GM12878 (cell line): ENCODE data around the gene EPHA10. TPM values are rescaled to one million over a fixed set of nuclear protein-coding genes. Genes with fewer than 3 reads are reported as not detected.

Experiments used
- ATAC-seq: fragments of 200-7000 bp; cut with Tn5 transposase; 3 replicates; pipeline ENCODE4 v1.9.1; 2020; ENCODE audit warnings: mild to moderate bottlenecking, moderate library complexity
- BruUV-seq: library from RNA; stranded (reverse); fragments of 400-500 nt; replicated peaks from 2 replicates; lab custom pipeline; 2021; lab: Mats Ljungman, UMichigan
- CTCF ChIA-PET: fragments of 300-600 bp; sonication (Branson Sonifier 250); formaldehyde crosslinking; extraction: SDS; loops from one replicate; lab custom pipeline; 2021; ENCODE audit warnings: inconsistent platforms; lab: Yijun Ruan, JAX
- POLR2A ChIA-PET: fragments of 350-600 bp; formaldehyde crosslinking; extraction: SDS; loops from one replicate; lab custom pipeline; 2021; ENCODE audit warnings: inconsistent platforms; lab: Charles Lee
- RAD21 ChIA-PET: fragments of 300-600 bp; sonication (Branson Sonifier 250); formaldehyde crosslinking; loops from one replicate; lab custom pipeline; 2023; ENCODE audit warnings: antibody characterized with exemption; ENCODE audit not compliant: unreplicated experiment; lab: Charles Lee
- SMC1A ChIA-PET: fragments of 300-600 bp; sonication (Branson Sonifier 250); formaldehyde crosslinking; loops from one replicate; lab custom pipeline; 2023; ENCODE audit not compliant: unreplicated experiment, uncharacterized antibody; lab: Charles Lee
- DNase-seq: peaks from one replicate; pipeline ENCODE4 v3.0.0-alpha.2; 2011; ENCODE audit warnings: low read depth, low spot score
- FAIRE-seq: peaks from 3 replicates; lab custom pipeline; 2011; peaks lifted over from hg19 to GRCh38; lab: Jason Lieb, UNC
- H2AFZ ChIP-seq: 2 replicates; pipeline ENCODE4 v1.6.0; 2011; ENCODE audit warnings: low read depth, low read length, control low read depth; ENCODE audit not compliant: control insufficient read depth
- H3K27ac ChIP-seq: 2 replicates; pipeline ENCODE4 v1.5.1; 2011; ENCODE audit warnings: control low read depth; ENCODE audit not compliant: control insufficient read depth, insufficient read depth
- H3K27me3 ChIP-seq, 2 experiments: replicated peaks in 1 of 2; 2 replicates each; pipeline versions ENCODE4 v1.6.0 to v1.6.1; 2011; ENCODE audit warnings: low read length in 1 of 2; ENCODE audit not compliant: control insufficient read depth in 2 of 2, insufficient read depth in 2 of 2
- H3K36me3 ChIP-seq, 2 experiments: 2 replicates each; pipeline ENCODE4 v1.5.1; 2011; ENCODE audit warnings: low read length in 1 of 2; ENCODE audit not compliant: control insufficient read depth in 2 of 2, insufficient read depth in 2 of 2
- H3K4me1 ChIP-seq: 2 replicates; pipeline ENCODE4 v1.6.1; 2011; ENCODE audit warnings: mild to moderate bottlenecking, low read length, moderate library complexity, mixed read lengths; ENCODE audit not compliant: control insufficient read depth, insufficient read depth
- H3K4me2 ChIP-seq: 2 replicates; pipeline ENCODE4 v1.6.0; 2011; ENCODE audit warnings: control low read depth; ENCODE audit not compliant: control insufficient read depth, insufficient read depth
- H3K4me3 ChIP-seq: fragments of 200-600 bp; sonication (generic); 2 replicates; pipeline ENCODE4 v1.5.1; 2016
- H3K79me2 ChIP-seq: 2 replicates; pipeline ENCODE4 v1.6.0; 2011; ENCODE audit warnings: low read length; ENCODE audit not compliant: control insufficient read depth, insufficient read depth
- H3K9ac ChIP-seq: 2 replicates; pipeline ENCODE4 v1.8.0; 2011; ENCODE audit warnings: low read length, control low read depth, mixed read lengths; ENCODE audit not compliant: control insufficient read depth, insufficient read depth
- H3K9me3 ChIP-seq: replicated peaks from 3 replicates; pipeline ENCODE4 v1.5.1; 2011; ENCODE audit warnings: mild to moderate bottlenecking, low read length; ENCODE audit not compliant: control insufficient read depth, insufficient read depth
- H4K20me1 ChIP-seq: 2 replicates; pipeline ENCODE4 v1.6.0; 2011; ENCODE audit not compliant: control insufficient read depth, insufficient read depth
- HDGF ChIP-seq: fragments of 450-650 bp; IDR thresholded peaks from 2 replicates; pipeline ENCODE4 v1.6.1; 2016; ENCODE audit warnings: antibody characterized with exemption
- PBX3 ChIP-seq: IDR thresholded peaks from 2 replicates; pipeline ENCODE4 v1.6.1; 2011; ENCODE audit warnings: mild to moderate bottlenecking, low read depth, low read length, moderate library complexity; ENCODE audit not compliant: insufficient replicate concordance
- POLR2AphosphoS2 ChIP-seq: IDR thresholded peaks from 2 replicates; pipeline ENCODE4 v1.6.1; 2011; ENCODE audit warnings: low read depth, mild to moderate bottlenecking, low read length, improper control_type of control experiment, moderate library complexity
- POU2F2 ChIP-seq: IDR thresholded peaks from 3 replicates; pipeline ENCODE4 v1.6.1; 2011; ENCODE audit warnings: low read depth, mild to moderate bottlenecking, low read length, borderline replicate concordance
- RFX5 ChIP-seq: IDR thresholded peaks from 2 replicates; pipeline ENCODE4 v1.6.1; 2011; ENCODE audit warnings: low read depth, low read length, improper control_type of control experiment
- SMAD5 ChIP-seq: IDR thresholded peaks from 2 replicates; pipeline ENCODE4 v1.6.1; 2016; ENCODE audit warnings: antibody characterized with exemption, low read depth
- SMARCA5 ChIP-seq: fragments of 450-650 bp; IDR thresholded peaks from 2 replicates; pipeline ENCODE4 v1.6.1; 2017; ENCODE audit warnings: mild to moderate bottlenecking
- SUZ12 ChIP-seq: fragments of 200-600 bp; sonication (generic); IDR thresholded peaks from one replicate; pipeline ENCODE4 v1.6.1; 2018; ENCODE audit warnings: antibody characterized with exemption, mild to moderate bottlenecking; ENCODE audit not compliant: unreplicated experiment
- ZNF207 ChIP-seq: fragments of 450-650 bp; IDR thresholded peaks from 2 replicates; pipeline ENCODE4 v1.6.1; 2014; ENCODE audit warnings: antibody characterized with exemption, mild to moderate bottlenecking, borderline replicate concordance
- ZNF622 ChIP-seq: fragments of 450-650 bp; IDR thresholded peaks from 2 replicates; pipeline ENCODE4 v1.6.1; 2017; ENCODE audit warnings: mild to moderate bottlenecking, inconsistent platforms
- WGBS: methylation state at CpG from one replicate; pipeline ENCODE4 v1.1.6; 2016; ENCODE audit warnings: low lambda C conversion rate; ENCODE audit not compliant: insufficient replicate concordance, insufficient coverage; ENCODE audit errors: missing lambda C conversion rate; 5-methylcytosine and 5-hydroxymethylcytosine counted together
- in situ Hi-C: fragments of 300-500 bp; cut with MboI; formaldehyde crosslinking; loops from 9 replicates; pipeline ENCODE4 v1.14.3; 2018; ENCODE audit warnings: mixed read lengths
- intact Hi-C: fragments of 100-400 bp; cut with micrococcal nuclease; formaldehyde crosslinking; loops from one replicate; pipeline ENCODE4 v1.14.2; 2022; ENCODE audit not compliant: unreplicated experiment
- polyA plus RNA-seq, 11 experiments: library from polyadenylated mRNA; depleted of rRNA in 4 of 11; unstranded in 6 of 11; stranded (reverse) in 5 of 11; fragments of >200 nt; fragmentation: Nextera tagmentation in 4 of 11; fragmentation: Illumina TruSeq in 1 of 11; extraction: Ambion mirVana in 4 of 11; extraction: Trizol in 1 of 11; gene quantifications; 1 replicate in 1 of 11; 2 replicates in 10 of 11; pipeline versions ENCODE4 v1.2.1 to v1.2.3, GENCODE V29; 2011 to 2016; ENCODE audit warnings: inconsistent platforms in 2 of 11, missing spikeins in 2 of 11, low read depth in 1 of 11
- total RNA-seq, 4 experiments: library from RNA; depleted of rRNA in 3 of 4; stranded (reverse); fragments of >200 nt in 3 of 4; fragmentation: Illumina TruSeq in 1 of 4; extraction: Trizol in 1 of 4; gene quantifications; 2 replicates each; pipeline versions ENCODE4 v1.2.1 to v1.2.3, GENCODE V29; 2013 to 2021

The EPHA10 gene
- total and polyA plus RNA-seq, 10 of the 15 experiments (the other 5 are each of a cell fraction or from before 2014, with no cell fraction given) = 0.05 to 0.06 TPM; not detected in 8

DNA sequence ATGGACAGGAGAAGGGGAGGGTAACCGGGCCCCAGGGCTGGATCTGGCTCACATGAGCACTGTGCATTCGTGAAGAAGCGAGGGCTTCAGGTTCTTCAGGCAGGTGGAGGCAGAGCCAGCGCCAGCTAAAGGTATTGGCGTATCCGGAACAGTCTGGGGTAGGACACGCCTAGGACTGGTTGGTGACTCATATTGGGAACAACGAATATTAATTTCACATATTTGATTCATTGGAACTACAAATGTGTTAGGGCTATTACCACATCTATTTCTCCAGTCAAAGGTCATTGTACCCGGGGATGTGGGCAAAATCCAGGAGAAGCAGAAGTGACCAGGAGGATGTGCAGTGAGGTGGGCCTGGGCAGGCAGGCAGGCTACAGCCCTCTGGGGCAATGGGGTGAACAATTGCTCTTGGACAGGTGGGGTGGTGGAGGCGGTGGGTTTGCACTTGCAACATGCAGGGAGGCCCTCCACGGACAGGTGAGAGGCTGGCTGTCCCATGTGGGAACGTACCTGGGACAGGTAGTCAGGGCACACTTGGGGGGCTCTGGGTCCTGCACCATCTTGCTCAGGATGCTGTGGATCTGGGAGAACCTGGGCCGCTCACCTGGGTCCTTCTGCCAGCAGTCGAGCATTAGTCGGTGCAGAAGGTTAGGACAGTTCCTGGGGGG, 45.9 kb downstream of the EPHA10 start:
- Histone ChIP-seq H3K36me3 (no peaks in the 10 kb centered on the region), H4K20me1 (no peaks in the 10 kb centered on the region), H3K4me1 (no peaks in the 10 kb centered on the region), H3K4me3 (no peak overlapping the region), H2AFZ (no peak overlapping the region), H3K4me2 (no peak overlapping the region), H3K9me3 (no peaks in the 10 kb centered on the region), H3K27me3 (no peaks in the 10 kb centered on the region), H3K79me2 (no peaks in the 10 kb centered on the region), H3K27ac (no peak overlapping the region), H3K9ac (no peak overlapping the region)
- TF ChIP-seq SMAD5 (no peak), SUZ12 (no peak), SMARCA5 (no peak), RFX5 (no peak), ZNF207 (no peak), ZNF622 (no peak), POU2F2 (no peak), POLR2AphosphoS2 (no peak), PBX3 (no peak), HDGF (no peak)
- in situ Hi-C loops (no loop called here), intact Hi-C loops (no loop called here)
- BruUV-seq = no TSS peak
- no peak for ATAC-seq
- SMC1A ChIA-PET = interaction anchor here (1.3 kb wide), 1 partner anchor 20 kb away, joined by 3 read pairs; no protein-coding TSS in a partner anchor
- RAD21 ChIA-PET = no interaction called here
- POLR2A ChIA-PET = no interaction called here
- CTCF ChIA-PET = no interaction called here
- DNase-seq = no peak
- WGBS = 33% methylated on average over 15 of the region's 15 CpGs
- FAIRE-seq = no peak
